Skeletal muscle satellite cell (primary cell): ENCODE results near the gene SNAPIN.
A peak's percentile ranks its signal among the peaks of the same experiment; 100 is the strongest.
"Not testable (repeated sequence)": the region's sequence is repeated elsewhere in the genome, so short reads cannot be mapped to it uniquely, and the experiment has no call there.

Experiments
- H3K27me3 ChIP-seq: 2 replicates; pipeline ENCODE4 v1.7.0; 2013; ENCODE audit warnings: low read length; ENCODE audit not compliant: control insufficient read depth, insufficient read depth
- H3K36me3 ChIP-seq: 2 replicates; pipeline ENCODE4 v1.7.0; 2013; ENCODE audit warnings: mild to moderate bottlenecking, control low read depth, low read length; ENCODE audit not compliant: insufficient read depth
- H3K4me1 ChIP-seq: 2 replicates; pipeline ENCODE4 v1.7.0; 2013; ENCODE audit warnings: low read length; ENCODE audit not compliant: control insufficient read depth, insufficient read depth
- H3K4me2 ChIP-seq: 2 replicates; pipeline ENCODE4 v1.7.0; 2013; ENCODE audit warnings: mild to moderate bottlenecking, low read length
- H3K4me3 ChIP-seq: 2 replicates; pipeline ENCODE4 v1.7.0; 2013; ENCODE audit warnings: low read length
- H3K9ac ChIP-seq: 2 replicates; pipeline ENCODE4 v1.7.0; 2013; ENCODE audit warnings: mild to moderate bottlenecking, low read depth, low read length, moderate library complexity
- H3K9me3 ChIP-seq: replicated peaks from 2 replicates; pipeline ENCODE4 v1.7.0; 2013; ENCODE audit warnings: mild to moderate bottlenecking, control low read depth, low read length

Gene SNAPIN

GRCh38 chr1:153670257-153670858 lies 11.9 kb downstream of the SNAPIN start:
- Histone ChIP-seq H3K36me3 (peaks cover 47% of the 10 kb centered on the region), H3K9me3 (no peaks in the 10 kb centered on the region), H3K4me3 (peak overlapping the region; percentile 89), H3K4me2 (peak overlapping the region; percentile 96), H3K27me3 (no peaks in the 10 kb centered on the region), H3K9ac (peak overlapping the region; percentile 96), H3K4me1 (peaks cover 10% of the 10 kb centered on the region)

DNA sequence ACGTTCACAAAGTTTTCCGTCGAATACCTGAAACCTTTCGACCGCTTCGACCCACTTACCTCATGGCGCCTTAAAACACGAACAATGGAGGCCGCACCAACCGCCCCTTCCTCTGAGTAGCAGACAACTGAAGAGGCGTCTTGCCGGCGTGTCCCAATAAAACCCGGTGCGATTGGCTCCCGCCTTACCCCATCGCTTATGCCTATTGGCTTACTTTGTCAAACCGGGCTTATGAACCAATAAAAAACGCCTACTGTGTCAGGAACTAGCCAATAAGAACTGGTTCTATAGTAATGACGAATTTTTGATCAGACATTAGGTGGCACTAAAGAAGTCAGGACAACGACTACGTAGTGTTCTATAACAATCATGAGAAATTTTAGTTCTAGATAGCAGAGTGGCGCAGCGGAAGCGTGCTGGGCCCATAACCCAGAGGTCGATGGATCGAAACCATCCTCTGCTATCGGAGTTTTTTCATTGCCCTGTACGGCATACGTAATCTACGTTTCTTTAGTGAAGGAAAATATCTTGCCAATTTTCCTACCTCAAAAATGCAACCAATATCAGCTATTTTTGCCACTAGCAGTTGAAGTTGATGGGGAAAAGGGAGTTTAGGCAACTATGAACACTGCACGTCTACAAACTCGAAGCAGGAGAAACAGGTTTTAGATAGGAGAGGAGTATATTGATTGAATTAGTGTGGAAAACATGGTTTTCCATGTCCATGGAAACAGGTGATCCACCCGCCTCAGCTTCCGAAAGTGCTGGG lies 12.5 kb downstream of the SNAPIN start, which contains the start of gene ILF2:
TSS of gene ILF2 (minus strand) at position 135 of the 769 bp plus-strand sequence. CDS start at position 64, 71 bp downstream.
- Histone ChIP-seq H3K4me2 (peak within 1 kb of the TSS; percentile 96), H3K4me3 (peak within 1 kb of the TSS; percentile 89), H3K36me3 (peaks cover 40% of the 10 kb centered on the region), H3K4me1 (peaks cover 10% of the 10 kb centered on the region), H3K27me3 (no peaks in the 10 kb centered on the region), H3K9ac (peak within 1 kb of the TSS; percentile 96), H3K9me3 (no peaks in the 10 kb centered on the region)

DNA sequence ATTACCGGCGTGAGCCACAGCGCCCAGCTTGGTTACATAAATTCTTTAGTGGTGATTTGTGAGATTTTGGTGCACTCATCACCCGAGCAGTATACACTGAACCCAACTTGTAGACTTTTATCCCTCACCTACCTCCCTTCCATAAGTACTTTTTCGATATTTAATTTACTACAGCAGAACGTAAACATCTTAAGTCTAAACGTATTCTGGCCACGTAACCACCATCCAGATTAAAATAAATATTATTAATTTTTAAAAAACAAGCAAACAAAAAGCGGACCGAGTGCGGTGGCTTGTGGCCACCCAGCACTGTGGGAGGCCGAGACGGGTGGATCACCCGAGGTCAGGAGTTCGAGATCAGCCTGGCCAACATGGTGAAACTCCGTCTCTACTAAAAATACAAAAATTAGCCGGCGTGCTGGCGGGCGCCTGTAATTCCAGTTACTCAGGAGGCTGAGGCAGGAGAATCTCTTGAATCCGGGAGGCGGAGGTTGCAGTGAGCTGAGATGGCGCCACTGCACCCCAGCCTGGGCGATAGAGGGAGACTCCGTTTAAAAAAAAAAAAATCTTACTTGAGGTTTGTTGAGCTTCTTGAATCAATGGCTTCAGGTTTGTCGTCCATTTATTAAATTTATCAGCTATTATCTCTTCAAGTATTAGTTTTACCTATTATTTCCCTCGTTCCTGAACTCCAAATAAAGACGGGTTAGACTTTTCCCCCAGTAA lies 13.3 kb downstream of the SNAPIN start:
- H3K4me2 ChIP-seq, result peak overlapping the region; percentile 82
- not testable (repeated sequence) for H3K9me3 ChIP-seq, H3K27me3 ChIP-seq, H3K4me1 ChIP-seq
- peak overlapping the region; percentile 64 for H3K4me3 ChIP-seq
- H3K36me3 ChIP-seq, result peaks cover 33% of the 10 kb centered on the region
- peak overlapping the region; percentile 36 for H3K9ac ChIP-seq

DNA sequence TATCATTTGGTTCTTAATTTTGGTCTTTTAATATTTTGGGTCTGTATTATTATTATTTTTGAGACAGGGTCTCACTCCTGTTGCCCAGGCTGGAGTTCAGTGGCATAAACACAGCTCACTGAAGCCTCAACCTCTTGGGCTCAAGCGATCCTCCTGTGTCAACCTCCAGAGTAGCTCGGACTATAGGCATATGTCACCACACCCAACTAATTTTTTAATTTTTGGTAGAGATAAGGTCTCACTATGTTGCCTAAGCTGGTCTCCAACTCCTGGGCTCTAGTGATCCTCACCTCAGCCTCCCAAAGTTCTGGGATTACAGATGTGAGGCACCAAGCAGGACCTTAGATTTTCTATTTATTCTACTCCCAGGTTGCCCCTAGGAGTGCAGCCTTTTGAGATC lies 15.0 kb downstream of the SNAPIN start:
- peaks cover 17% of the 10 kb centered on the region for H3K4me1 ChIP-seq
- no peak overlapping the region for H3K9ac ChIP-seq
- H3K4me3 ChIP-seq, result no peak overlapping the region
- peaks cover 8% of the 10 kb centered on the region for H3K27me3 ChIP-seq
- peaks cover 15% of the 10 kb centered on the region for H3K36me3 ChIP-seq
- no peaks in the 10 kb centered on the region for H3K9me3 ChIP-seq
- no peak overlapping the region for H3K4me2 ChIP-seq

- H3K9me3 ChIP-seq, result no peaks in the 10 kb centered on the region
- peak overlapping the region; percentile 87 for H3K4me2 ChIP-seq
- H3K4me1 ChIP-seq, result peaks cover 20% of the 10 kb centered on the region
- peak overlapping the region; percentile 60 for H3K4me3 ChIP-seq
- H3K36me3 ChIP-seq, result no peaks in the 10 kb centered on the region
- H3K9ac ChIP-seq, result no peak overlapping the region
- peaks cover 49% of the 10 kb centered on the region for H3K27me3 ChIP-seq
Measured at GRCh38 chr1:153677718-153678518, 19.4 kb downstream of the SNAPIN start.

DNA sequence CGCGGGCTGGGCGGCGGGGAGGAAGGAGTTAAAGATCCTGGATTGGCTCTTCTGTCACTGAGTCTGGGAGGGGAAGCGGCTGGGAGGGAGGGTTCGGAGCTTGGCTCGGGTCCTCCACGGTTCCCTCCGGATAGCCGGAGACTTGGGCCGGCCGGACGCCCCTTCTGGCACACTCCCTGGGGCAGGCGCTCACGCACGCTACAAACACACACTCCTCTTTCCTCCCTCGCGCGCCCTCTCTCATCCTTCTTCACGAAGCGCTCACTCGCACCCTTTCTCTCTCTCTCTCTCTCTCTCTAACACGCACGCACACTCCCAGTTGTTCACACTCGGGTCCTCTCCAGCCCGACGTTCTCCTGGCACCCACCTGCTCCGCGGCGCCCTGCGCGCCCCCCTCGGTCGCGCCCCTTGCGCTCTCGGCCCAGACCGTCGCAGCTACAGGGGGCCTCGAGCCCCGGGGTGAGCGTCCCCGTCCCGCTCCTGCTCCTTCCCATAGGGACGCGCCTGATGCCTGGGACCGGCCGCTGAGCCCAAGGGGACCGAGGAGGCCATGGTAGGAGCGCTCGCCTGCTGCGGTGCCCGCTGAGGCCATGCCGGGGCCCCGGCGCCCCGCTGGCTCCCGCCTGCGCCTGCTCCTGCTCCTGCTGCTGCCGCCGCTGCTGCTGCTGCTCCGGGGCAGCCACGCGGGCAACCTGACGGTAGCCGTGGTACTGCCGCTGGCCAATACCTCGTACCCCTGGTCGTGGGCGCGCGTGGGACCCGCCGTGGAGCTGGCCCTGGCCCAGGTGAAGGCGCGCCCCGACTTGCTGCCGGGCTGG lies 20.2 kb downstream of the SNAPIN start, which contains the start of gene NPR1:
TSS of gene NPR1 (plus strand) at position 170 of the 818 bp plus-strand sequence. CDS start at position 591, 421 bp downstream.
- Histone ChIP-seq H3K4me1 (peaks cover 20% of the 10 kb centered on the region), H3K9me3 (no peaks in the 10 kb centered on the region), H3K36me3 (no peaks in the 10 kb centered on the region), H3K4me2 (peak within 1 kb of the TSS; percentile 87), H3K9ac (no peak within 1 kb of the TSS), H3K4me3 (peak within 1 kb of the TSS; percentile 60), H3K27me3 (peaks cover 50% of the 10 kb centered on the region)

GRCh38 chr1:153679337-153680119 lies 21.0 kb downstream of the SNAPIN start:
- Histone ChIP-seq H3K4me2 (peak overlapping the region; percentile 87), H3K36me3 (no peaks in the 10 kb centered on the region), H3K9me3 (no peaks in the 10 kb centered on the region), H3K4me3 (peak overlapping the region; percentile 60), H3K27me3 (peaks cover 50% of the 10 kb centered on the region), H3K9ac (no peak overlapping the region), H3K4me1 (peaks cover 20% of the 10 kb centered on the region)

GRCh38 chr1:153680120-153680403 lies 21.6 kb downstream of the SNAPIN start:
- Histone ChIP-seq H3K4me2 (no peak overlapping the region), H3K4me1 (peaks cover 20% of the 10 kb centered on the region), H3K9ac (no peak overlapping the region), H3K36me3 (no peaks in the 10 kb centered on the region), H3K27me3 (peaks cover 50% of the 10 kb centered on the region), H3K4me3 (no peak overlapping the region), H3K9me3 (no peaks in the 10 kb centered on the region)

- Histone ChIP-seq H3K9me3 (no peaks in the 10 kb centered on the region), H3K4me2 (no peak overlapping the region), H3K36me3 (no peaks in the 10 kb centered on the region), H3K4me3 (no peak overlapping the region), H3K9ac (no peak overlapping the region), H3K4me1 (peaks cover 20% of the 10 kb centered on the region), H3K27me3 (peaks cover 72% of the 10 kb centered on the region)
Measured at GRCh38 chr1:153682730-153683129, 24.2 kb downstream of the SNAPIN start.

DNA sequence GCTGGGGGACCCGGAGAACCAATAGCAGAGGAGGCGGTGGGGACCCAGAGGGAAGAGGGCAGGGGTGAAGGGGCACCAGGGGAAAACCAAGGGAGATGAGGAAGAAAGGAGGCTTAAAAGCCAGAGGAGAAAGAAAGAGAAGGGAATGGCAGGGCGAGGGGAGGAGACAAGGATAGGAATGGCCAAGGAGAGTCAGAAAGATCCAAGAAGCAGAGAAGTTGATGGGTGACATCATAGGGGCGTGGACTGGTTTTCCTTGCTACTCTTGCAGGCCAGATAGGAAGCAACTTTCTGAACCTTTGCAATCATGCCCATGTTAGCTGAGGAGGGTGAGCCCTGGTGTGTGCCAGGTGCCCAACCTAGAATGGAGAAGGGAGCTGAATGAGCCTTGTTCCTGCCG lies 25.4 kb downstream of the SNAPIN start:
- Histone ChIP-seq H3K27me3 (peaks cover 64% of the 10 kb centered on the region), H3K9ac (no peak overlapping the region), H3K4me1 (peaks cover 8% of the 10 kb centered on the region), H3K36me3 (no peaks in the 10 kb centered on the region), H3K4me2 (no peak overlapping the region), H3K4me3 (no peak overlapping the region), H3K9me3 (no peaks in the 10 kb centered on the region)
